Stimulated activated CD4-positive, alpha-beta T cell treated with anti-CD3 and anti-CD28 coated beads, Interleukin-12 subunit alpha, Interleukin-12 subunit beta, amount 100 ng/mL, for 48 hours (primary cell): Measurements from ENCODE around the gene SOX15.
"Not testable (repeated sequence)": the region's sequence is repeated elsewhere in the genome, so short reads cannot be mapped to it uniquely, and the experiment has no call there.

Source experiments
- DNase-seq, 3 donors: peaks; one replicate each; pipeline ENCODE4 v3.0.0-alpha.2; 2020; ENCODE audit warnings: low read depth in 2 of 3, low spot score in 1 of 3

Gene SOX15

GRCh38 chr17:7589891-7590691 is at the start of gene SOX15:
Gene SOX15, minus strand, starts transcription at chr17:7590094. Its CDS starts 418 bp downstream, at chr17:7589676.
- no peak for DNase-seq

- DNase-seq, result no peak
These were observed 46.3 kb upstream of the SOX15 start for GRCh38 chr17:7636163-7636562.

- DNase-seq, result peak in 1 of 3 donors; percentile 12
These were observed 44.5 kb upstream of the SOX15 start for GRCh38 chr17:7634384-7634783.

GRCh38 chr17:7633093-7633492 is 43.2 kb upstream of the SOX15 start:
- DNase-seq, result no peak

DNA sequence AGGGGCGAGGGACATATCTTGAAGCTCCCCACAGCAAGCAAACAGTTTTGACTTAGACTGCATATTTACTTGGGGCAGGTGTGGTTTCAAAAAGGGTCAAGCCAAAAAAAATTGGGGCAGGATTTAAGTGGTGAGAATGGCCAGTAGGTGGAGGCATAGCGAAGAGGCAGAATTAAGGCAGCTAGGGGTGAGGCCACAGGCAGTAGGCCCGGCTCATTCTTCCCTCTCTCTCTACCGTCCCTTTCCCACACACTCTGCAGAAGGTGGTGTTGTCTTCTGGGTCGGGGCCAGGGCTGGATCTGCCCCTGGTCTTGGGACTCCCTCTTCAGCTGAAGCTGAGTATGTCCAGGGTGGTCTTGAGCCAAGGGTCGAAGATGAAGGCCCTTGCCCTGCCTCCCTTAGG is 42.6 kb upstream of the SOX15 start:
- DNase-seq, result no peak

GRCh38 chr17:7631398-7632380 is 41.8 kb upstream of the SOX15 start:
- DNase-seq, result no peak

DNA sequence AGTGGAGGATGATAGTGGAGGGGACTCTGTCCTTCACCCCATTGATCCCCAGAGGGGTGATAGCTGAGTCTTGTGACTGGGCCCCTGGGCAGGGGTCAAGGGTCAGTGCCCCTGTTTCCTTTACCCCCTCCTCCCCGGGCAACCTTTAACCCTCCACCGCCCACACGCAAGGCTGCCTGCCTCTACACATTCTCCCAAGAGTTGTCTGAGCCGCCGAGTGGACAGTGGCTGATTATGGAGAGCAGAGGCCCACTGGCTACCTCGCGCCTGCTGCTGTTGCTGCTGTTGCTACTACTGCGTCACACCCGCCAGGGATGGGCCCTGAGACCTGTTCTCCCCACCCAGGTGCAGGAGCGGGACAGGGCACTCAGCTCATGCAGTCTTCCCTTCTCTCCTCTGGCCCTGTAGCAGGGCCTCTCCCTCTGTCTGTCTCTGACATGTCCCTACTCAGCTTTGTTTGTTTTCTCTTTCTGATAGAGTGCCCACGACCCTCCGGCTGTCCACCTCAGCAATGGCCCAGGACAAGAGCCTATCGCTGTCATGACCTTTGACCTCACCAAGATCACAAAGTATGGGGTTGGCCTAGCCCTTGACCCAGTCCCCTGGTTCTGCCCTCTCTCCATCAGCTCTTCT is 40.2 kb upstream of the SOX15 start, which contains the start of gene SHBG:
TSS of gene SHBG (plus strand) at position 197 of the 633 bp plus-strand sequence. CDS start at position 235, 38 bp downstream.
- no peak for DNase-seq

DNA sequence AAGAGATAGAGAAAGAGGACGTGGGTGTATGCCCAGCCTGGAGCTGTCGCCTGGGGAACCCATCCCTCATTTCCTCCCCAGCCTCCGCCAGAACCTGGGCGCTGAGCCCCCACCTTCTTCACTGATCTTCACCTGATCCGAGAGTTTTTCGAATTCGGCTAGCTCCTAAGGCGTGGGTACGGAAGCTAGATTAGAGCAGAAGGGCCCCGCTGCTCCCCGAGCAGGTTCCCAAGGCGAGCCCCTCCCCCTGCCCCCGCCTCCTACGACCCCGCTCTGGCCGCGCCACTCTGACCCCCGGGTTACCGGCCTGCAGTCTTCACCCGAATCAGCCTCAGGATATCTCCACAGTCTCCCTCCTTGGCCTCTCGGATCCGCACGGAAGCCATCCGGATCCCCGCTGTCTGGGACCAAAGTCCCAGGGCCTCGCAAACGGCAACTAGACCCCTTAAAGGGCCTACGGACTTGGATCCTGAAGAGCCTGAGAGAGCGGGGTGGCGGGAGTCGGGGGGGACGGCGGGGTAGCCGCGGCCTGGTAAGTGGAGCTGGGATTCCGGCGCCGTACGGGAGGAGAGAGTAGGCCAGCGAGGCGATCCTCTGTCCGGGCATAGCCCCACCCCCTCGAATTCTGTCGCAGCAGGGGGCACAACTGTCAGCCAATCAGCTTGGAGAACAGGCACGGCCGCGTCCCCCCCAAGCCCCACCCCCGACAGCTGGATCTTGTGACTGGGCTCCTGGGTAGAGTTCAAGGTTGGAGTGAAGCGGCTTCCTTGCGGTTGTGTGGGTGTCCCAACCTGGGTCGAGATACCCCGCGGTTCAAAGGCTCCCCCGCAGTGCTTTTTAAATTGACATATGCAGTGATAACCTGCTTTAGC is 37.6 kb upstream of the SOX15 start, which contains the start of gene SAT2:
TSS of gene SAT2 (minus strand) at position 572 of the 872 bp plus-strand sequence. CDS start at position 386, 186 bp downstream.
- peak; percentile 68 to 78 (median 76) for DNase-seq

- DNase-seq, result no peak
These were observed 37.0 kb upstream of the SOX15 start for GRCh38 chr17:7626956-7627249.

- DNase-seq, result no peak
These were observed 36.4 kb upstream of the SOX15 start for GRCh38 chr17:7626307-7626706.

DNA sequence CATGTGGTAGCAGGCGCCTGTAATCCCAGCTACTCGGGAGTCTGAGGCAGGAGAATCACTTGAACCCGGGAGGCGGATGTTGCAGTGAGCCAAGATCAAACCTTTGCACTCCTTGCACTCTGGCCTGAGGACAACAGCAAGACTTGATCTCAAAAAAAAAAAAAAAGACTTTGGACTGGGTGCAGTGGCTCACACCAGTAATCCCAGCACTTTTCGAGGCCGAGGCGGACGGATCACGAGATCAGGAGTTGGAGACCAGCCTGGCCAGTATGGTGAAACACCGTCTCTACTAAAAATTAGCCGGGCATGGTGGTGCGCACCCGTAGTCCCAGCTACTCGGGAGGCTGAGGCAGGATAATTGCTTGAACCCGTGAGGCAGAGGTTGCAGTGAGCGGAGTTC is 35.9 kb upstream of the SOX15 start:
- DNase-seq, result not testable (repeated sequence)

DNA sequence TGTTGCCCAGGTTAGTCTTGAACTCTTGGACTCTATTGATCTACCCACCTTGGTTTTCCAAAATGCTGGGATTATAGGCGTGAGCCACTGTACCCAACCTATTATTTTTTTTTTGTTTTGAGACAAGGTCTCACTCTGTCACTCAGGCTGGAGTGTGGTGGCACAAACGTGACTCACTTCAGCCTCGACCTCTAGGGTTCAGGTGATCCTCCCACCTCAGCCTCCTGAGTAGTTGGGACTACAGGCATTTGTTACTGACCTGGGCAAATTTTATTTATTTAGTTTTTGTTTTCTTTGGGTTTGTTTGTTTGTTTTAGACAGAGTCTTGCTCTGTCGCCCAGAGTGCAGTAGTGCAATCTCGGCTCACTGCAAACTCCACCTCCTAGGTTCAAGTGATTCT is 33.8 kb upstream of the SOX15 start:
- DNase-seq, result no peak

DNA sequence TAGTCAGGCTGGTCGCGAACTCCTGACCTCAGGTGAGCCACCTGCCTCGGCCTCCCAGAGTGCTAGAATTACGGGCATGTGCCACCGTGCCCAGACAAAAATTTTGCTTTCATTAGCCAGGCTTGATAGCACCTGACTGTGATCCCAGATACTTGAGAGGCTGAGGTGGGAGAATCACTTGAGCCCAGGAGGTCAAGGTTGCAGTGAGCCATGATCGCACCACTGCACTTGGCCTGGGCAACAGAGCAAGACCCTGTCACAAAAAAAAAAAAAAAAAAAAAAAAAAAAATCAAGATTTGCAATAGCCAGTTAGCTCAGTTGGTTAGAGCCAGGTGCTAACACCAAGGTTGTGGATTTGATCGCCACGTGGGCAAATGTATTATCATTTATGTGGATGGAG is 30.9 kb upstream of the SOX15 start:
- DNase-seq, result no peak

DNA sequence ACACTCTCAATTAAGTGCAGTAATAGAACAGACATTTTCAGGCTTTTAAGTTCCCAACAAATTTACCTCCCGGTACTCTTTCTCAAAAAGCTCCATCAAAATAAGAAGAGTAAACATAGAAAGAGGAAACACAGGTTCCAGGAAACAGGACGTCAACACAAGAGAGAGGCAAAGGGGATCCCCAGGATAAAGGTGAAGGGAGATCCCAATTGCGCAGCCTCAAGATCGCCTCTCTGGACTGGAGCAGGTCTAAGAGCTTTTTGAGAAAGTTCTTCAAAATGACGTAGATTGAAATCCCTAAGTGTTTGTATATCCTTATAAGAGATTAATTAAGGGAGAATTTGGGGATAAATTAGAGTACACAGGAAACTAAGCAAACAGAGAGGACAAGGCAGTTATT is 28.7 kb upstream of the SOX15 start:
- DNase-seq, result no peak

GRCh38 chr17:7615265-7615747 is 25.4 kb upstream of the SOX15 start:
- DNase-seq, result no peak

- DNase-seq, result peak; percentile 98 to 100 (median 99)
These were observed 24.8 kb upstream of the SOX15 start, which contains the start of gene FXR2 for GRCh38 chr17:7614425-7615264. Gene FXR2, minus strand, starts transcription at chr17:7614897. Its CDS starts 365 bp downstream, at chr17:7614532.

DNA sequence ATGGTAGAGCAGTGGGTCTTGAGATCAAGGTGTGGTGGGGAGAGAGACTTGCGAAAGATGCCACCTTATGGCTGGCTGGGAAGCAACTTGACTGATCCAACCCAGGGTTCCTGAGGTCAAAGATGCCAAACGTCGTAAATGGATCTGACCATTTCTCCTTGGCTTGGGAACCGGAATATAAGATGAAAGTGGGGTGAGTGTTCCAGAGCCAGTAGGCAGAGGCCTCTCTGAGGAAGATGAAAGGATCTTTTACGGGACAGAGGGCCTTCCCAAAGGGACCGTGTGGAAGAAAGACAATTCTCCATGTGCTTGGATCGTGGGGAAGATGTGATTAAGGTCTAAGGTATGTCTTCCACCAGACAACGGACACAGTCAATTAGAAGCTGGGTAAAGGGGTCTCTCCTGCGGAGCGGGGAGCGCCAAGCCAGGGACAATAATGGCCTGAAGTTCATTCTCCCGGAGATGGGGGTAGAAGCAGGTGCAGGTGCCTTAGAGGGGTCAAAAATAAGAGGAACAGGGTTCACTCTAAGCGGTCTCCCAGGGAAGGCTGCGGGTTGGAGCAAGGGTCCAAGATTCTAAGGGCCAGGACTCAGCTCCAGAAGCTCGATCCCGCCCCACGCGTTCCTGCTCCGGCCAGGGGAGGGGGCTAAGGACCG is 24.0 kb upstream of the SOX15 start:
- DNase-seq, result no peak

GRCh38 chr17:7612294-7612640 is 22.4 kb upstream of the SOX15 start:
- no peak for DNase-seq
